Dendritic cell treated with granulocyte-macrophage colony-stimulating factor and Interleukin-4, amounts not matched to agents 40 ng/mL and 50 ng/mL, for 4 days (primary cell): Measurements from ENCODE around the gene RIC1.

ENCODE experiments used
- H3K27ac Mint-ChIP-seq: one replicate; pipeline ENCODE4 v1.8.0; 2022; ENCODE audit warnings: mild to moderate bottlenecking, mixed read lengths
- H3K27me3 Mint-ChIP-seq: one replicate; pipeline ENCODE4 v1.8.0; 2022; ENCODE audit warnings: mild to moderate bottlenecking, mixed read lengths
- H3K36me3 Mint-ChIP-seq: one replicate; pipeline ENCODE4 v1.8.0; 2022; ENCODE audit warnings: low read depth, mixed read lengths
- H3K4me1 Mint-ChIP-seq: one replicate; pipeline ENCODE4 v1.8.0; 2022; ENCODE audit warnings: low read depth, mixed read lengths
- H3K4me3 Mint-ChIP-seq: one replicate; pipeline ENCODE4 v1.8.0; 2022; ENCODE audit warnings: mild to moderate bottlenecking, moderate library complexity, mixed read lengths
- H3K9me3 Mint-ChIP-seq: one replicate; pipeline ENCODE4 v1.8.0; 2022; ENCODE audit warnings: mixed read lengths
- intact Hi-C: fragments of 100-400 bp; cut with micrococcal nuclease; formaldehyde crosslinking; loops from one replicate; pipeline ENCODE4 v1.15.0; 2022

Gene RIC1

GRCh38 chr9:5805478-5805877 lies 176.6 kb downstream of the RIC1 start:
- Mint-ChIP-seq H3K36me3 (peaks cover 26% of the 10 kb centered on the region), H3K27ac (no peak overlapping the region), H3K27me3 (no peaks in the 10 kb centered on the region), H3K4me1 (no peaks in the 10 kb centered on the region), H3K4me3 (no peak overlapping the region), H3K9me3 (no peaks in the 10 kb centered on the region)
- intact Hi-C loops = no loop called here

- peaks cover 32% of the 10 kb centered on the region for H3K36me3 Mint-ChIP-seq
- H3K27me3 Mint-ChIP-seq = no peaks in the 10 kb centered on the region
- H3K27ac Mint-ChIP-seq = no peak overlapping the region
- H3K4me3 Mint-ChIP-seq = no peak overlapping the region
- no peaks in the 10 kb centered on the region for H3K4me1 Mint-ChIP-seq
- no peaks in the 10 kb centered on the region for H3K9me3 Mint-ChIP-seq
- intact Hi-C loops = no loop called here
Observed at GRCh38 chr9:5811751-5812150, 182.8 kb downstream of the RIC1 start.

- H3K27ac Mint-ChIP-seq = no peak overlapping the region
- intact Hi-C loops = no loop called here
- H3K4me1 Mint-ChIP-seq = peaks cover 7% of the 10 kb centered on the region
- H3K4me3 Mint-ChIP-seq = no peak overlapping the region
- no peaks in the 10 kb centered on the region for H3K27me3 Mint-ChIP-seq
- peaks cover 38% of the 10 kb centered on the region for H3K36me3 Mint-ChIP-seq
- no peaks in the 10 kb centered on the region for H3K9me3 Mint-ChIP-seq
Observed at GRCh38 chr9:5813824-5814223, 184.9 kb downstream of the RIC1 start.

- Mint-ChIP-seq H3K27ac (no peak overlapping the region), H3K4me3 (no peak overlapping the region), H3K9me3 (no peaks in the 10 kb centered on the region), H3K27me3 (no peaks in the 10 kb centered on the region), H3K36me3 (peaks cover 36% of the 10 kb centered on the region), H3K4me1 (peaks cover 7% of the 10 kb centered on the region)
- intact Hi-C loops = no loop called here
Observed at GRCh38 chr9:5815461-5815860, 186.6 kb downstream of the RIC1 start.

- Mint-ChIP-seq H3K4me1 (peaks cover 7% of the 10 kb centered on the region), H3K4me3 (no peak overlapping the region), H3K9me3 (no peaks in the 10 kb centered on the region), H3K27ac (no peak overlapping the region), H3K36me3 (peaks cover 35% of the 10 kb centered on the region), H3K27me3 (no peaks in the 10 kb centered on the region)
- intact Hi-C loops = no loop called here
Observed at GRCh38 chr9:5817862-5818261, 189.0 kb downstream of the RIC1 start.

GRCh38 chr9:5818424-5819142 lies 189.7 kb downstream of the RIC1 start:
- Mint-ChIP-seq H3K27ac (no peak overlapping the region), H3K4me1 (peaks cover 7% of the 10 kb centered on the region), H3K9me3 (no peaks in the 10 kb centered on the region), H3K36me3 (peaks cover 35% of the 10 kb centered on the region), H3K4me3 (no peak overlapping the region), H3K27me3 (no peaks in the 10 kb centered on the region)
- intact Hi-C loops = no loop called here

- peaks cover 40% of the 10 kb centered on the region for H3K36me3 Mint-ChIP-seq
- no peak overlapping the region for H3K4me3 Mint-ChIP-seq
- H3K27ac Mint-ChIP-seq = no peak overlapping the region
- no peaks in the 10 kb centered on the region for H3K27me3 Mint-ChIP-seq
- intact Hi-C loops = no loop called here
- peaks cover 7% of the 10 kb centered on the region for H3K4me1 Mint-ChIP-seq
- no peaks in the 10 kb centered on the region for H3K9me3 Mint-ChIP-seq
Observed at GRCh38 chr9:5819174-5819573, 190.3 kb downstream of the RIC1 start.

- no peak overlapping the region for H3K27ac Mint-ChIP-seq
- H3K36me3 Mint-ChIP-seq = peaks cover 49% of the 10 kb centered on the region
- peaks cover 7% of the 10 kb centered on the region for H3K4me1 Mint-ChIP-seq
Observed at GRCh38 chr9:5820425-5820824, 191.5 kb downstream of the RIC1 start.

GRCh38 chr9:5825223-5825622 lies 196.3 kb downstream of the RIC1 start:
- Mint-ChIP-seq H3K4me3 (no peak overlapping the region), H3K4me1 (no peaks in the 10 kb centered on the region), H3K36me3 (peaks cover 33% of the 10 kb centered on the region), H3K27me3 (no peaks in the 10 kb centered on the region), H3K27ac (no peak overlapping the region), H3K9me3 (no peaks in the 10 kb centered on the region)
- intact Hi-C loops = no loop called here

More at GRCh38 chr9:5820425-5820824, 191.5 kb downstream of the RIC1 start:
- Mint-ChIP-seq H3K27me3 (no peaks in the 10 kb centered on the region), H3K9me3 (no peaks in the 10 kb centered on the region), H3K4me3 (no peak overlapping the region)
- intact Hi-C loops = no loop called here
